GM23338 (cell line): ENCODE results near the gene MYO1D. TPM values are rescaled to one million over a fixed set of nuclear protein-coding genes. Genes with fewer than 3 reads are reported as not detected.

Experiments
- ATAC-seq: fragments of 200-7000 bp; cut with Tn5 transposase; 3 replicates; pipeline ENCODE4 v1.9.1; 2020
- DNase-seq: peaks from one replicate; pipeline ENCODE4 v3.0.0-alpha.2; 2015; ENCODE audit warnings: low spot score
- H2AFZ ChIP-seq: fragments of 200-600 bp; sonication (generic); 2 replicates; pipeline ENCODE4 v1.8.0; 2016; ENCODE audit warnings: antibody characterized with exemption, mild to moderate bottlenecking, moderate library complexity
- H3F3A ChIP-seq: fragments of 200-600 bp; sonication (generic); replicated peaks from 2 replicates; pipeline ENCODE4 v1.8.0; 2017; ENCODE audit warnings: antibody characterized with exemption, mixed run types, low read depth
- H3K27ac ChIP-seq: fragments of 200-600 bp; sonication (generic); 2 replicates; pipeline ENCODE4 v1.6.1; 2016; ENCODE audit warnings: low read depth
- H3K27me3 ChIP-seq: fragments of 200-600 bp; sonication (generic); 2 replicates; pipeline ENCODE4 v1.8.0; 2016; ENCODE audit warnings: mild to moderate bottlenecking, mixed run types, moderate library complexity; ENCODE audit not compliant: insufficient read depth
- H3K36me3 ChIP-seq: fragments of 200-600 bp; sonication (generic); 2 replicates; pipeline ENCODE4 v1.8.0; 2016; ENCODE audit warnings: mild to moderate bottlenecking; ENCODE audit not compliant: insufficient read depth
- H3K4me1 ChIP-seq: fragments of 200-600 bp; sonication (generic); 2 replicates; pipeline ENCODE4 v1.8.0; 2016; ENCODE audit warnings: mild to moderate bottlenecking, moderate library complexity; ENCODE audit not compliant: insufficient read depth
- H3K4me2 ChIP-seq: fragments of 200-600 bp; sonication (generic); 2 replicates; pipeline ENCODE4 v1.7.1; 2017; ENCODE audit warnings: mixed run types
- H3K4me3 ChIP-seq: fragments of 200-600 bp; sonication (generic); 2 replicates; pipeline ENCODE4 v1.6.1; 2016; ENCODE audit warnings: mixed run types
- H3K79me2 ChIP-seq: fragments of 200-600 bp; sonication (generic); replicated peaks from 2 replicates; pipeline ENCODE4 v1.8.0; 2017; ENCODE audit warnings: mild to moderate bottlenecking; ENCODE audit not compliant: insufficient read depth
- H3K9me2 ChIP-seq: fragments of 200-600 bp; sonication (generic); 2 replicates; pipeline ENCODE4 v1.8.0; 2017; ENCODE audit not compliant: insufficient read depth
- H4K20me1 ChIP-seq: fragments of 200-600 bp; sonication (generic); replicated peaks from 2 replicates; pipeline ENCODE4 v1.8.0; 2017; ENCODE audit warnings: mild to moderate bottlenecking; ENCODE audit not compliant: insufficient read depth
- H3K27ac Mint-ChIP-seq: 2 replicates; pipeline ENCODE4 v1.8.0; 2020; ENCODE audit warnings: inconsistent platforms, mild to moderate bottlenecking, moderate library complexity, mixed read lengths
- H3K27me3 Mint-ChIP-seq: 3 replicates; pipeline ENCODE4 v1.8.0; 2022; ENCODE audit warnings: low read depth, mild to moderate bottlenecking, moderate library complexity, mixed read lengths, inconsistent platforms; ENCODE audit not compliant: insufficient read depth, poor library complexity
- H3K36me3 Mint-ChIP-seq: 3 replicates; pipeline ENCODE4 v1.8.0; 2021; ENCODE audit warnings: low read depth, mild to moderate bottlenecking, inconsistent platforms, moderate library complexity, mixed read lengths
- H3K4me1 Mint-ChIP-seq: 3 replicates; pipeline ENCODE4 v1.8.0; 2020; ENCODE audit warnings: mild to moderate bottlenecking, inconsistent platforms, mixed read lengths
- H3K4me3 Mint-ChIP-seq: 3 replicates; pipeline ENCODE4 v1.8.0; 2021; ENCODE audit warnings: moderate library complexity, mild to moderate bottlenecking, inconsistent platforms, mixed read lengths
- H3K9me3 Mint-ChIP-seq: 3 replicates; pipeline ENCODE4 v1.8.0; 2020; ENCODE audit warnings: moderate library complexity, mild to moderate bottlenecking, inconsistent platforms, mixed read lengths
- CREB1 ChIP-seq: fragments of 250-450 bp; sonication (Bioruptor Pico); IDR thresholded peaks from 2 replicates; pipeline ENCODE4 v1.5.0; 2020; ENCODE audit warnings: low read depth, mild to moderate bottlenecking, moderate library complexity
- EZH2 ChIP-seq: fragments of 200-600 bp; sonication (generic); IDR thresholded peaks from one replicate; pipeline ENCODE4 v1.8.0; 2017; ENCODE audit warnings: antibody characterized with exemption, mild to moderate bottlenecking, low read depth; ENCODE audit not compliant: unreplicated experiment
- EZH2phosphoT487 ChIP-seq: fragments of 200-600 bp; sonication (generic); IDR thresholded peaks from one replicate; pipeline ENCODE4 v1.8.1; 2018; ENCODE audit warnings: antibody characterized with exemption; ENCODE audit not compliant: unreplicated experiment
- JUNB ChIP-seq: IDR thresholded peaks from one replicate; pipeline ENCODE4 v1.6.1; 2016; ENCODE audit warnings: antibody characterized with exemption; ENCODE audit not compliant: unreplicated experiment
- NANOG ChIP-seq: IDR thresholded peaks from 2 replicates; pipeline ENCODE4 v1.6.1; 2016; ENCODE audit warnings: antibody characterized with exemption, borderline replicate concordance
- POLR2AphosphoS5 ChIP-seq: IDR thresholded peaks from 2 replicates; pipeline ENCODE4 v1.6.1; 2016; ENCODE audit warnings: antibody characterized with exemption, low read depth
- STAT1 ChIP-seq: IDR thresholded peaks from one replicate; pipeline ENCODE4 v1.6.1; 2016; ENCODE audit warnings: antibody characterized with exemption; ENCODE audit not compliant: unreplicated experiment
- ZNF114 ChIP-seq: fragments of 250-450 bp; sonication (Bioruptor Pico); IDR thresholded peaks from 2 replicates; pipeline ENCODE4 v1.5.0; 2020; ENCODE audit warnings: mild to moderate bottlenecking, moderate library complexity
- ZNF331 ChIP-seq: fragments of 250-450 bp; sonication (Bioruptor Pico); IDR thresholded peaks from 2 replicates; pipeline ENCODE4 v1.5.0; 2020; ENCODE audit warnings: low read depth, mild to moderate bottlenecking, moderate library complexity
- polyA plus RNA-seq: library from polyadenylated mRNA; unstranded; fragments of >200 nt; fragmentation: Nextera tagmentation; extraction: Ambion mirVana; gene quantifications from 2 replicates; pipeline ENCODE4 v1.2.1, GENCODE V29; 2016
- total RNA-seq: library from RNA; depleted of rRNA; stranded (reverse); fragments of >200 nt; shearing (Covaris generic); gene quantifications from 2 replicates; pipeline ENCODE4 v1.2.3, GENCODE V29; 2014
- TF ChIP-seq, protein P1 (sequence below): fragments of 250-450 bp; sonication (Bioruptor Pico); IDR thresholded peaks from 2 replicates; pipeline ENCODE4 v1.5.0; 2020; ENCODE audit warnings: mild to moderate bottlenecking, moderate library complexity
- TF ChIP-seq, protein P2 (sequence below): IDR thresholded peaks from 2 replicates; pipeline ENCODE4 v1.6.1; 2016; ENCODE audit warnings: antibody characterized with exemption
- TF ChIP-seq, protein P3 (sequence below), 2 experiments: fragments of 200-600 bp in 1 of 2; sonication (generic) in 1 of 2; conservative IDR thresholded peaks; 2 replicates each; pipeline versions ENCODE4 v1.5.1 to v1.6.1; 2016 to 2017; ENCODE audit warnings: antibody characterized with exemption in 2 of 2, low read depth in 2 of 2, mild to moderate bottlenecking in 2 of 2, moderate library complexity in 1 of 2
- TF ChIP-seq, protein P4 (sequence below): IDR thresholded peaks from one replicate; pipeline ENCODE4 v1.6.1; 2018; ENCODE audit warnings: antibody characterized with exemption; ENCODE audit not compliant: unreplicated experiment

MYO1D gene
- total and polyA plus RNA-seq, 2 experiments from 2014 or later: 8.6 to 28.6 TPM

DNA sequence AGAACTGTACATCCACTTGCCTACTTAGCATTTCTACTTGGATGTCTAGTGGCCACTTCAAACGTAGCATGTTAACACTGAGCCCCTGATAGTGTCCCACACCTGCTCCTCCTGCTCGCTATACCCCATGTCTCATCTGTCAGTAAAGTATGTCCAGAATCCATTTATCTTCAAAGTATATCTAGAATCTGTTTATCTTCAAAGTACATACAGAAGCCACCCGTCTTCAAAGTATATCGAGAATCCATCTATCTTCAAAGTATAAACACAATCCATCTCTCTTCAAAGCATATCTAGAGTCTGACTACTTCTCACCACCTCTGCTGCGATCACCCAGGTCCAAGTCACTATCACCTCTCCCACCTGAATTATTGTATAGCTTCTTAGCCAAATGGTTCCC lies 43.8 kb downstream of the MYO1D start:
- H3K27ac Mint-ChIP-seq: no peak overlapping the region
- H3K4me1 Mint-ChIP-seq: no peaks in the 10 kb centered on the region; the same call in 2 of the 3 replicates
- TF ChIP-seq ZNF331 (CRISPR knock-in tag): no peak
- no peak for TF ChIP-seq STAT1
- no peak for TF ChIP-seq ZNF114 (CRISPR knock-in tag)
- TF ChIP-seq NANOG: no peak
- TF ChIP-seq, protein P1, sequence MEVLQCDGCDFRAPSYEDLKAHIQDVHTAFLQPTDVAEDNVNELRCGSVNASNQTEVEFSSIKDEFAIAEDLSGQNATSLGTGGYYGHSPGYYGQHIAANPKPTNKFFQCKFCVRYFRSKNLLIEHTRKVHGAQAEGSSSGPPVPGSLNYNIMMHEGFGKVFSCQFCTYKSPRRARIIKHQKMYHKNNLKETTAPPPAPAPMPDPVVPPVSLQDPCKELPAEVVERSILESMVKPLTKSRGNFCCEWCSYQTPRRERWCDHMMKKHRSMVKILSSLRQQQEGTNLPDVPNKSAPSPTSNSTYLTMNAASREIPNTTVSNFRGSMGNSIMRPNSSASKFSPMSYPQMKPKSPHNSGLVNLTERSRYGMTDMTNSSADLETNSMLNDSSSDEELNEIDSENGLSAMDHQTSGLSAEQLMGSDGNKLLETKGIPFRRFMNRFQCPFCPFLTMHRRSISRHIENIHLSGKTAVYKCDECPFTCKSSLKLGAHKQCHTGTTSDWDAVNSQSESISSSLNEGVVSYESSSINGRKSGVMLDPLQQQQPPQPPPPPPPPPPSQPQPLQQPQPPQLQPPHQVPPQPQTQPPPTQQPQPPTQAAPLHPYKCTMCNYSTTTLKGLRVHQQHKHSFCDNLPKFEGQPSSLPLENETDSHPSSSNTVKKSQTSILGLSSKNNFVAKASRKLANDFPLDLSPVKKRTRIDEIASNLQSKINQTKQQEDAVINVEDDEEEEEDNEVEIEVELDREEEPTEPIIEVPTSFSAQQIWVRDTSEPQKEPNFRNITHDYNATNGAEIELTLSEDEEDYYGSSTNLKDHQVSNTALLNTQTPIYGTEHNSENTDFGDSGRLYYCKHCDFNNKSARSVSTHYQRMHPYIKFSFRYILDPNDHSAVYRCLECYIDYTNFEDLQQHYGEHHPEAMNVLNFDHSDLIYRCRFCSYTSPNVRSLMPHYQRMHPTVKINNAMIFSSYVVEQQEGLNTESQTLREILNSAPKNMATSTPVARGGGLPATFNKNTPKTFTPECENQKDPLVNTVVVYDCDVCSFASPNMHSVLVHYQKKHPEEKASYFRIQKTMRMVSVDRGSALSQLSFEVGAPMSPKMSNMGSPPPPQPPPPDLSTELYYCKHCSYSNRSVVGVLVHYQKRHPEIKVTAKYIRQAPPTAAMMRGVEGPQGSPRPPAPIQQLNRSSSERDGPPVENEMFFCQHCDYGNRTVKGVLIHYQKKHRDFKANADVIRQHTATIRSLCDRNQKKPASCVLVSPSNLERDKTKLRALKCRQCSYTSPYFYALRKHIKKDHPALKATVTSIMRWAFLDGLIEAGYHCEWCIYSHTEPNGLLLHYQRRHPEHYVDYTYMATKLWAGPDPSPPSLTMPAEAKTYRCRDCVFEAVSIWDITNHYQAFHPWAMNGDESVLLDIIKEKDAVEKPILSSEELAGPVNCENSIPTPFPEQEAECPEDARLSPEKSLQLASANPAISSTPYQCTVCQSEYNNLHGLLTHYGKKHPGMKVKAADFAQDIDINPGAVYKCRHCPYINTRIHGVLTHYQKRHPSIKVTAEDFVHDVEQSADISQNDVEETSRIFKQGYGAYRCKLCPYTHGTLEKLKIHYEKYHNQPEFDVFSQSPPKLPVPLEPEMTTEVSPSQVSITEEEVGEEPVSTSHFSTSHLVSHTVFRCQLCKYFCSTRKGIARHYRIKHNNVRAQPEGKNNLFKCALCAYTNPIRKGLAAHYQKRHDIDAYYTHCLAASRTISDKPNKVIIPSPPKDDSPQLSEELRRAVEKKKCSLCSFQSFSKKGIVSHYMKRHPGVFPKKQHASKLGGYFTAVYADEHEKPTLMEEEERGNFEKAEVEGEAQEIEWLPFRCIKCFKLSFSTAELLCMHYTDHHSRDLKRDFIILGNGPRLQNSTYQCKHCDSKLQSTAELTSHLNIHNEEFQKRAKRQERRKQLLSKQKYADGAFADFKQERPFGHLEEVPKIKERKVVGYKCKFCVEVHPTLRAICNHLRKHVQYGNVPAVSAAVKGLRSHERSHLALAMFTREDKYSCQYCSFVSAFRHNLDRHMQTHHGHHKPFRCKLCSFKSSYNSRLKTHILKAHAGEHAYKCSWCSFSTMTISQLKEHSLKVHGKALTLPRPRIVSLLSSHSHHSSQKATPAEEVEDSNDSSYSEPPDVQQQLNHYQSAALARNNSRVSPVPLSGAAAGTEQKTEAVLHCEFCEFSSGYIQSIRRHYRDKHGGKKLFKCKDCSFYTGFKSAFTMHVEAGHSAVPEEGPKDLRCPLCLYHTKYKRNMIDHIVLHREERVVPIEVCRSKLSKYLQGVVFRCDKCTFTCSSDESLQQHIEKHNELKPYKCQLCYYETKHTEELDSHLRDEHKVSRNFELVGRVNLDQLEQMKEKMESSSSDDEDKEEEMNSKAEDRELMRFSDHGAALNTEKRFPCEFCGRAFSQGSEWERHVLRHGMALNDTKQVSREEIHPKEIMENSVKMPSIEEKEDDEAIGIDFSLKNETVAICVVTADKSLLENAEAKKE (CRISPR knock-in tag): no peak
- TF ChIP-seq CREB1: no peak
- no peak for TF ChIP-seq EZH2phosphoT487
- TF ChIP-seq, protein P2, sequence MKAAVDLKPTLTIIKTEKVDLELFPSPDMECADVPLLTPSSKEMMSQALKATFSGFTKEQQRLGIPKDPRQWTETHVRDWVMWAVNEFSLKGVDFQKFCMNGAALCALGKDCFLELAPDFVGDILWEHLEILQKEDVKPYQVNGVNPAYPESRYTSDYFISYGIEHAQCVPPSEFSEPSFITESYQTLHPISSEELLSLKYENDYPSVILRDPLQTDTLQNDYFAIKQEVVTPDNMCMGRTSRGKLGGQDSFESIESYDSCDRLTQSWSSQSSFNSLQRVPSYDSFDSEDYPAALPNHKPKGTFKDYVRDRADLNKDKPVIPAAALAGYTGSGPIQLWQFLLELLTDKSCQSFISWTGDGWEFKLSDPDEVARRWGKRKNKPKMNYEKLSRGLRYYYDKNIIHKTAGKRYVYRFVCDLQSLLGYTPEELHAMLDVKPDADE: no peak
- TF ChIP-seq POLR2AphosphoS5: no peak
- TF ChIP-seq, protein P3, sequence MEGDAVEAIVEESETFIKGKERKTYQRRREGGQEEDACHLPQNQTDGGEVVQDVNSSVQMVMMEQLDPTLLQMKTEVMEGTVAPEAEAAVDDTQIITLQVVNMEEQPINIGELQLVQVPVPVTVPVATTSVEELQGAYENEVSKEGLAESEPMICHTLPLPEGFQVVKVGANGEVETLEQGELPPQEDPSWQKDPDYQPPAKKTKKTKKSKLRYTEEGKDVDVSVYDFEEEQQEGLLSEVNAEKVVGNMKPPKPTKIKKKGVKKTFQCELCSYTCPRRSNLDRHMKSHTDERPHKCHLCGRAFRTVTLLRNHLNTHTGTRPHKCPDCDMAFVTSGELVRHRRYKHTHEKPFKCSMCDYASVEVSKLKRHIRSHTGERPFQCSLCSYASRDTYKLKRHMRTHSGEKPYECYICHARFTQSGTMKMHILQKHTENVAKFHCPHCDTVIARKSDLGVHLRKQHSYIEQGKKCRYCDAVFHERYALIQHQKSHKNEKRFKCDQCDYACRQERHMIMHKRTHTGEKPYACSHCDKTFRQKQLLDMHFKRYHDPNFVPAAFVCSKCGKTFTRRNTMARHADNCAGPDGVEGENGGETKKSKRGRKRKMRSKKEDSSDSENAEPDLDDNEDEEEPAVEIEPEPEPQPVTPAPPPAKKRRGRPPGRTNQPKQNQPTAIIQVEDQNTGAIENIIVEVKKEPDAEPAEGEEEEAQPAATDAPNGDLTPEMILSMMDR (conservative IDR thresholded peaks at IDR 0.05; ENCODE audit: low read depth in 2 of 2): no peak
- no peak for TF ChIP-seq EZH2
- no peak for TF ChIP-seq JUNB
- TF ChIP-seq, protein P4, sequence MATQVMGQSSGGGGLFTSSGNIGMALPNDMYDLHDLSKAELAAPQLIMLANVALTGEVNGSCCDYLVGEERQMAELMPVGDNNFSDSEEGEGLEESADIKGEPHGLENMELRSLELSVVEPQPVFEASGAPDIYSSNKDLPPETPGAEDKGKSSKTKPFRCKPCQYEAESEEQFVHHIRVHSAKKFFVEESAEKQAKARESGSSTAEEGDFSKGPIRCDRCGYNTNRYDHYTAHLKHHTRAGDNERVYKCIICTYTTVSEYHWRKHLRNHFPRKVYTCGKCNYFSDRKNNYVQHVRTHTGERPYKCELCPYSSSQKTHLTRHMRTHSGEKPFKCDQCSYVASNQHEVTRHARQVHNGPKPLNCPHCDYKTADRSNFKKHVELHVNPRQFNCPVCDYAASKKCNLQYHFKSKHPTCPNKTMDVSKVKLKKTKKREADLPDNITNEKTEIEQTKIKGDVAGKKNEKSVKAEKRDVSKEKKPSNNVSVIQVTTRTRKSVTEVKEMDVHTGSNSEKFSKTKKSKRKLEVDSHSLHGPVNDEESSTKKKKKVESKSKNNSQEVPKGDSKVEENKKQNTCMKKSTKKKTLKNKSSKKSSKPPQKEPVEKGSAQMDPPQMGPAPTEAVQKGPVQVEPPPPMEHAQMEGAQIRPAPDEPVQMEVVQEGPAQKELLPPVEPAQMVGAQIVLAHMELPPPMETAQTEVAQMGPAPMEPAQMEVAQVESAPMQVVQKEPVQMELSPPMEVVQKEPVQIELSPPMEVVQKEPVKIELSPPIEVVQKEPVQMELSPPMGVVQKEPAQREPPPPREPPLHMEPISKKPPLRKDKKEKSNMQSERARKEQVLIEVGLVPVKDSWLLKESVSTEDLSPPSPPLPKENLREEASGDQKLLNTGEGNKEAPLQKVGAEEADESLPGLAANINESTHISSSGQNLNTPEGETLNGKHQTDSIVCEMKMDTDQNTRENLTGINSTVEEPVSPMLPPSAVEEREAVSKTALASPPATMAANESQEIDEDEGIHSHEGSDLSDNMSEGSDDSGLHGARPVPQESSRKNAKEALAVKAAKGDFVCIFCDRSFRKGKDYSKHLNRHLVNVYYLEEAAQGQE: no peak
- no peaks in the 10 kb centered on the region for H3K27me3 ChIP-seq
- no peaks in the 10 kb centered on the region for H3K36me3 ChIP-seq
- H3K79me2 ChIP-seq: no peaks in the 10 kb centered on the region; the same call in 1 of the 2 replicates
- no peak overlapping the region for H3K4me3 ChIP-seq
- H3K36me3 Mint-ChIP-seq: no peaks in the 10 kb centered on the region
- H3K27me3 Mint-ChIP-seq: peaks cover 3% of the 10 kb centered on the region
- H4K20me1 ChIP-seq: no peaks in the 10 kb centered on the region
- H3K9me2 ChIP-seq: no peaks in the 10 kb centered on the region
- H2AFZ ChIP-seq: no peak overlapping the region
- H3K9me3 Mint-ChIP-seq: no peaks in the 10 kb centered on the region
- H3K27ac ChIP-seq: no peak overlapping the region
- no peak for ATAC-seq
- no peak overlapping the region for H3K4me2 ChIP-seq
- no peak for DNase-seq
- no peak overlapping the region for H3K4me3 Mint-ChIP-seq
- no peaks in the 10 kb centered on the region for H3F3A ChIP-seq
- H3K4me1 ChIP-seq: 0 out of 2 replicates have a peak, but pooled peaks cover 6% of the 10 kb centered on the region
